HepG2 (cell line): Measurements from ENCODE around the gene PDCD11. TPM values are rescaled to one million over a fixed set of nuclear protein-coding genes. Genes with fewer than 3 reads are reported as not detected.

Source experiments
- ATAC-seq: fragments of 200-7000 bp; cut with Tn5 transposase; 3 replicates; pipeline ENCODE4 v1.9.1; 2020; ENCODE audit warnings: mild to moderate bottlenecking, moderate library complexity
- BruUV-seq: library from RNA; stranded (reverse); fragments of 400-500 nt; replicated peaks from 2 replicates; lab custom pipeline; 2021; lab: Mats Ljungman, UMichigan
- CTCF ChIA-PET: fragments of 300-600 bp; formaldehyde crosslinking; extraction: SDS; loops from one replicate; lab custom pipeline; 2021; ENCODE audit warnings: low total read pairs, inconsistent platforms, low intra/inter-chr PET ratio; lab: Yijun Ruan, JAX
- POLR2A ChIA-PET: fragments of 350-600 bp; sonication (Branson Sonifier 250); formaldehyde crosslinking; loops from one replicate; lab custom pipeline; 2020; ENCODE audit warnings: antibody characterized with exemption, inconsistent platforms; lab: Yijun Ruan, JAX
- DNase-seq: peaks from one replicate; pipeline ENCODE4 v3.0.0-alpha.2; 2015; ENCODE audit warnings: low spot score
- FAIRE-seq: peaks from 3 replicates; lab custom pipeline; 2011; peaks lifted over from hg19 to GRCh38; lab: Jason Lieb, UNC
- H2AFZ ChIP-seq: one replicate; pipeline ENCODE4 v1.6.1; 2011; ENCODE audit warnings: low read length, inconsistent platforms
- H3K27ac ChIP-seq: fragments of 300-600 bp; 3 replicates; pipeline ENCODE4 v1.8.0; 2011; ENCODE audit warnings: mixed run types, mild to moderate bottlenecking, mixed read lengths, low read length, inconsistent platforms; ENCODE audit not compliant: insufficient read depth; ENCODE audit errors: extremely low read length
- H3K27me3 ChIP-seq, 2 experiments: fragments of 200-600 bp in 1 of 2; 2 replicates in 1 of 2; 3 replicates in 1 of 2; pipeline versions ENCODE4 v1.6.0 to v1.8.0; 2011; ENCODE audit warnings: low read length in 2 of 2, mild to moderate bottlenecking in 2 of 2, moderate library complexity in 2 of 2, inconsistent platforms in 1 of 2; ENCODE audit not compliant: insufficient read depth in 2 of 2, control insufficient read depth in 1 of 2
- H3K36me3 ChIP-seq, 2 experiments: fragments of 200-600 bp in 1 of 2; replicated peaks in 1 of 2; 2 replicates in 1 of 2; 3 replicates in 1 of 2; pipeline versions ENCODE4 v1.5.1 to v1.8.0; 2011; ENCODE audit warnings: low read length in 2 of 2, inconsistent platforms in 1 of 2; ENCODE audit not compliant: insufficient read depth in 2 of 2, control insufficient read depth in 1 of 2
- H3K4me1 ChIP-seq: 2 replicates; pipeline ENCODE4 v1.5.1; 2012; ENCODE audit warnings: low read length, inconsistent platforms; ENCODE audit not compliant: insufficient read depth
- H3K4me2 ChIP-seq: 2 replicates; pipeline ENCODE4 v1.6.0; 2011; ENCODE audit warnings: low read depth, low read length, inconsistent platforms
- H3K4me3 ChIP-seq, 3 experiments: fragments of 200-600 bp in 1 of 3; sonication (generic), shearing (Covaris generic) in 1 of 3; replicated peaks in 1 of 3; 2 replicates each; pipeline ENCODE4 v1.5.1; 2011 to 2016; ENCODE audit warnings: low read length in 3 of 3, inconsistent platforms in 2 of 3, low read depth in 2 of 3, mild to moderate bottlenecking in 2 of 3, control low read depth in 1 of 3, mixed read lengths in 1 of 3; ENCODE audit not compliant: insufficient read depth in 1 of 3
- H3K79me2 ChIP-seq: one replicate; pipeline ENCODE4 v1.6.1; 2011; ENCODE audit warnings: low read length, inconsistent platforms; ENCODE audit not compliant: insufficient read depth
- H3K9ac ChIP-seq: 2 replicates; pipeline ENCODE4 v1.6.0; 2011; ENCODE audit warnings: mild to moderate bottlenecking, low read depth, low read length, inconsistent platforms; ENCODE audit not compliant: insufficient read depth
- H3K9me3 ChIP-seq: 2 replicates; pipeline ENCODE4 v1.5.1; 2012; ENCODE audit warnings: mild to moderate bottlenecking, low read length
- H4K20me1 ChIP-seq: 2 replicates; pipeline ENCODE4 v1.6.0; 2011; ENCODE audit warnings: inconsistent platforms, mild to moderate bottlenecking, low read length, moderate library complexity; ENCODE audit not compliant: insufficient read depth
- ASH2L ChIP-seq: fragments of 300-600, 200-600 bp; sonication (generic); IDR thresholded peaks from 2 replicates; pipeline ENCODE4 v1.7.0; 2017; ENCODE audit warnings: low read depth, mild to moderate bottlenecking, moderate library complexity, mixed read lengths, low read length; ENCODE audit not compliant: insufficient read length
- FOSL1 ChIP-seq: sonication (generic); formaldehyde crosslinking; IDR thresholded peaks from 2 replicates; pipeline ENCODE4 v1.9.0; 2021; ENCODE audit warnings: missing genetic modification reagents, borderline replicate concordance
- RORA ChIP-seq: sonication (generic); formaldehyde crosslinking; IDR thresholded peaks from 2 replicates; pipeline ENCODE4 v1.5.0; 2020; ENCODE audit warnings: mild to moderate bottlenecking, missing genetic modification reagents, moderate library complexity
- SMARCC2 ChIP-seq: fragments of 450-650 bp; IDR thresholded peaks from 2 replicates; pipeline ENCODE4 v1.6.1; 2017; ENCODE audit warnings: antibody characterized with exemption, mild to moderate bottlenecking
- SYNCRIP ChIP-seq: fragments of 200-400 bp; formaldehyde crosslinking; IDR thresholded peaks from 2 replicates; pipeline ENCODE4 v1.6.1; 2018; ENCODE audit warnings: mild to moderate bottlenecking, low read depth, low read length; ENCODE audit not compliant: insufficient read depth
- TBX2 ChIP-seq: sonication (generic); formaldehyde crosslinking; IDR thresholded peaks from 2 replicates; pipeline ENCODE4 v1.5.0; 2020; ENCODE audit warnings: missing genetic modification reagents, mild to moderate bottlenecking, borderline replicate concordance
- ZMYM4 ChIP-seq: sonication (generic); formaldehyde crosslinking; IDR thresholded peaks from 2 replicates; pipeline ENCODE4 v1.8.1; 2023; ENCODE audit warnings: mild to moderate bottlenecking, missing genetic modification reagents
- ZNF121 ChIP-seq: sonication (generic); formaldehyde crosslinking; IDR thresholded peaks from 2 replicates; pipeline ENCODE4 v1.5.0; 2020; ENCODE audit warnings: mild to moderate bottlenecking, missing genetic modification reagents
- ZNF431 ChIP-seq: sonication (generic); formaldehyde crosslinking; IDR thresholded peaks from 2 replicates; pipeline ENCODE4 v1.9.0; 2022; ENCODE audit warnings: missing genetic modification reagents, low read depth, mild to moderate bottlenecking, borderline replicate concordance
- ZNF557 ChIP-seq: sonication (generic); formaldehyde crosslinking; IDR thresholded peaks from 2 replicates; pipeline ENCODE4 v1.4.0; 2020; ENCODE audit warnings: missing genetic modification reagents
- ZNF790 ChIP-seq: sonication (generic); formaldehyde crosslinking; IDR thresholded peaks from 2 replicates; pipeline ENCODE4 v1.8.0; 2022; ENCODE audit warnings: missing genetic modification reagents, mild to moderate bottlenecking, borderline replicate concordance
- WGBS: methylation state at CpG from one replicate; pipeline ENCODE4 v1.1.6; 2017; ENCODE audit warnings: low lambda C conversion rate; 5-methylcytosine and 5-hydroxymethylcytosine counted together
- in situ Hi-C: cut with HindIII; loops from 2 replicates; pipeline ENCODE4 v1.10.0; 2017; ENCODE audit warnings: low pct_unique_long_range_greater_than_20kb; ENCODE audit not compliant: extremely low pct_ligation_motif_present
- intact Hi-C: fragments of 100-400 bp; cut with micrococcal nuclease; formaldehyde crosslinking; loops from one replicate; pipeline ENCODE4 v1.10.0; 2022; ENCODE audit not compliant: unreplicated experiment
- polyA plus RNA-seq, 8 experiments: library from polyadenylated mRNA; depleted of rRNA in 3 of 8; stranded (reverse) in 7 of 8; unstranded in 1 of 8; fragments of >200 nt; fragmentation: Illumina TruSeq in 4 of 8; extraction: Trizol in 4 of 8; gene quantifications; 2 replicates each; pipeline versions ENCODE4 v1.2.1 to v1.2.3, GENCODE V29; 2011 to 2016; ENCODE audit warnings: low read depth in 4 of 8, missing spikeins in 1 of 8, mixed read lengths in 1 of 8; ENCODE audit not compliant: insufficient read depth in 1 of 8
- total RNA-seq, 5 experiments: library from RNA; depleted of rRNA; stranded (reverse); fragments of >200 nt; fragmentation: Illumina TruSeq; extraction: Trizol; gene quantifications; 2 replicates each; pipeline ENCODE4 v1.2.3, GENCODE V29; 2016; ENCODE audit warnings: low read depth in 1 of 5

PDCD11 gene
- total and polyA plus RNA-seq, 2 of the 13 experiments (the other 11 are each of a cell fraction or from before 2014, with no cell fraction given): 12.8 to 52.8 TPM

GRCh38 chr10:103463499-103463898 lies 67.1 kb downstream of the PDCD11 start:
- Histone ChIP-seq H3K4me2 (no peak overlapping the region), H3K27me3 (peaks cover 1 to 22% of the 10 kb centered on the region in 2 experiments; a peak in 3 of 5 replicates), H3K4me1 (no peaks in the 10 kb centered on the region), H4K20me1 (no peaks in the 10 kb centered on the region), H3K9ac (no peak overlapping the region), H3K79me2 (no peaks in the 10 kb centered on the region), H3K36me3 (no peaks in the 10 kb centered on the region), H3K27ac (no peak overlapping the region), H3K9me3 (no peaks in the 10 kb centered on the region), H3K4me3 (no peak overlapping the region), H2AFZ (no peak overlapping the region)
- ChIA-PET CTCF (no interaction called here), POLR2A (no interaction called here)
- in situ Hi-C loops: no loop called here
- ATAC-seq: no peak
- BruUV-seq: no TSS peak
- FAIRE-seq: no peak
- DNase-seq: no peak
- 57% methylated on average over 4 of the region's 4 CpGs for WGBS
- intact Hi-C loops: no loop called here
- no peak for TF ChIP-seq ASH2L
- TF ChIP-seq FOSL1 (CRISPR knock-in tag): no peak
- TF ChIP-seq ZNF557: no peak
- TF ChIP-seq ZNF790 (CRISPR knock-in tag): no peak
- no peak for TF ChIP-seq ZNF431
- TF ChIP-seq RORA (CRISPR knock-in tag): no peak
- no peak for TF ChIP-seq TBX2
- no peak for TF ChIP-seq ZMYM4 (CRISPR knock-in tag)

DNA sequence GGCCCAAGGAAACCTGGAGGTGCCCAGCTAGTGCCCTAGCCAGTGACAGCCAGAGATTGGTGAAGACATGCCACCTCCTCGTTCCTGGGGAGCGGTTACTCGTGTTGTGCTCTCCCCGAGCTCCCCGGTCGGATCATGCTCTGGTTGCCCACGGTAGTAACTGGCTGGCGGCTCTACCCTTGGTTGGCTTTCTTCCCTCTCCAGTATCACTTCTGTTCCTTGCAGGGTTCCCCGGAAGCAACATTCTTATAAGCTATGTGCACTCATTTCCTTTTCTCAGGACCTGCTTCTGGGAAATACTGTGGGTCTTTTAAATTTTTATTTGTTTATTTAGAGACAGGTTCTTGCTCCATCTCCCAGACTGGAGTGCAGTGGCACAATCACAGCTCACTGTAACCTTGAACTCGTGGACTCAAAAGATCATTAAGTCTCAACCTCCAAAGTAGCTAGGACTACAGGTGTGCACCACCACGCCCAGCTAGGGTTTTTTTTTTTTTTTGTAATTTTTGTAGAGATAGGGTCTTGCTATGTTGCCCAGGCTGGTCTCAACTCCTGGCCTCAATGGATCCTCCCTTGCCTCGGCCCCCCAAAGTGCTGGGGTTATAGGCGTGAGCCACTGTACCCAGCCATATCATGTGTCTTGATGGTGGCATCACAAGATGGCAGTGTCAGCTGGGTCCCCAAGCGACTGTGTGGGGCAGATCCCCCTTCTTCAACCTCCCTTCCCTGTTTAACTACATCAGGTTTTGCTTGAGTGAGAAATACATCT lies 69.2 kb downstream of the PDCD11 start:
- no peak for FAIRE-seq
- H3K79me2 ChIP-seq: no peaks in the 10 kb centered on the region
- no peak for ATAC-seq
- 0 out of 2 replicates have a peak, but pooled peaks cover 1% of the 10 kb centered on the region for H3K4me1 ChIP-seq
- in situ Hi-C loops (no loop called here), intact Hi-C loops (no loop called here)
- H3K27me3 ChIP-seq: peaks cover 0 to 26% of the 10 kb centered on the region in 2 experiments; a peak in 2 of 5 replicates
- DNase-seq: no peak
- no peak overlapping the region for H3K4me2 ChIP-seq
- H3K9ac ChIP-seq: no peak overlapping the region
- H3K9me3 ChIP-seq: no peaks in the 10 kb centered on the region
- no TSS peak for BruUV-seq
- CTCF ChIA-PET: no interaction called here
- no peak overlapping the region for H3K4me3 ChIP-seq
- POLR2A ChIA-PET: no interaction called here
- TF ChIP-seq SMARCC2 (no peak), ZNF121 (0 out of 2 replicates have a peak, but pooled peaks have one; percentile 47), SYNCRIP (no peak)
- no peak overlapping the region for H2AFZ ChIP-seq
- no peaks in the 10 kb centered on the region for H4K20me1 ChIP-seq
- WGBS: 42% methylated on average over 14 of the region's 14 CpGs
- H3K36me3 ChIP-seq: no peaks in the 10 kb centered on the region
- H3K27ac ChIP-seq: no peak overlapping the region
